IMR-90 (cell line): ENCODE measurements around the gene PCSK6.

Experiments used
- CTCF ChIP-seq: conservative IDR thresholded peaks from 2 replicates; pipeline ENCODE4 v1.5.1; 2012; ENCODE audit warnings: mild to moderate bottlenecking, low read depth, low read length, improper control_type of control experiment
- POLR2A ChIP-seq: IDR thresholded peaks from 2 replicates; pipeline ENCODE4 v1.6.1; 2012; ENCODE audit warnings: mild to moderate bottlenecking, low read depth, low read length
- RAD21 ChIP-seq: IDR thresholded peaks from 2 replicates; pipeline ENCODE4 v1.6.1; 2012; ENCODE audit warnings: low read length, improper control_type of control experiment

DNA sequence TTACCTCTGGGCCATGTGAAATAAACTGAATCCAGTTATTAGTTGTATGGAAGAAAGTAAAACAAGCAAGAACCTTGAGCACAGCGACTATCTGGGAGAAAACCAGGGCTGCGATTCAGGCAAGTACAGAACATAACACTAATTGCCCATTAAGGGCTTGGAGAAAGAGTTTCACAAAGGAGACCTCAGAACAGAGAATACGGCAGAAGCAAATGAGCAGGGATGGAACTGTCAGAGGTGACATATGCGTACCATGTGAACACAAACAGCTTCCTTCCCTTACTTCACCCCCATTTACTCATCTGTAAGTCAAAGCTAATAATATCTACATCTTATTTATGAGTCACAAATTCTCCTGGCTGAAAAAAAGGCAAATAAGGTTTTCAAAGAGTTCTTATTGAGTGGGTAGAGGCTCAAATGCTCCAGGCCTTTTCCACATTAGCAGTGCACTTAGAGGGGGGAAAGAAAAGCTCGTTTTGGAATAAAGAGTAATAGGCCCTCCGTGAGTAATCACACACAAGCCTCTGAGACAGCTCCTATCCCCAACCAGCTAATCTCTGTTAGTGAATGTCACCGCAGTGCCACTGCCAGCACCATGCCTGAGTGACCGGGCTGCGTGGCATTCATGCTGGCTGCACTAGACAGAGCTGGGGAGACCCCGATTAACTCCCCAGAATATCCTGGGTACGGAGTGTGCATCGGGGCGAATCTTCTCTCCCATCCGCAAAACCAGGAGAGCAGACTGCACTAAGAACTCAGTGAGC is 2.6 kb downstream of the PCSK6 start:
- TF ChIP-seq CTCF (no peak), POLR2A (no peak), RAD21 (no peak)
